Midbrain (tissue), 1 donor: ENCODE results near the gene LINC00237.

Experiments used
- DNase-seq: peaks from one replicate; lab custom pipeline; 2025; lab: John Stamatoyannopoulos, UW

Gene LINC00237

DNA sequence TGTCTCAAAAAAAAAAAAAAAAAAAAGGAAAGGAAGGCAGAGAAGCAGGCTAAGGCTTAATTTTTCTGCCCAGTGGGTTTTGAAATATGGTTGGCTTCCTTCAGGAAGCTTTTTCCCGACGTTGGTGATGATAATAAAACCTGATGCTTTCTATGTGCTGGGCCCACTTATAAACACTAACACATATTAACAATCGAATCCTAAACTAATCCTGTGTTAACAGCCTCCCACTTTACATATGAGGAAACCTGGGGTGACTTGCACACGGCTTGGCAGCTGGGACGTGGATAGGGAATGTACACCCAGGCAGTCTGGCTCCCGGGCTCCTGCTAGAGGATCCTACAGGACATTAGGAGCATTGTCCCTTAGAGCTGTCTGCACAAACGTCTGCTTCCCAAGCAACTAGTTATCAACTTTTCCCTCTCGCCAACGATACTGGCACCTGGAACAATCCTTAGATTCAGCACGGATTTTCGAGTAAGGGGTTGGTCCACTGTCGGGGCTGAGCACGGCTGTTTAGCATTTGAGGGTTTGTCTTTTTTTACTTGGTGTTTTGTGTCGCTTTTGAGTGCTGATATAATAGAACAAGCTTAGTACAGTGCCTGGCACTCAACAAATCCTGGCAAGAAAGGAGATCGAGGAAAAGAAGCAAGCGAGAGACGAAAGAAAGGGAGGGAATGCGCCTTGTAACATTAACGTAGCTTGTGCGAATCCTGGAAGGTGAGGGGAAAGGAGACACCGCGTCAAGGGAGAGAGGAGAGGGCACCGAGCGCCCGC, 19.1 kb upstream of the LINC00237 start:
- peak; percentile 78 for DNase-seq

DNA sequence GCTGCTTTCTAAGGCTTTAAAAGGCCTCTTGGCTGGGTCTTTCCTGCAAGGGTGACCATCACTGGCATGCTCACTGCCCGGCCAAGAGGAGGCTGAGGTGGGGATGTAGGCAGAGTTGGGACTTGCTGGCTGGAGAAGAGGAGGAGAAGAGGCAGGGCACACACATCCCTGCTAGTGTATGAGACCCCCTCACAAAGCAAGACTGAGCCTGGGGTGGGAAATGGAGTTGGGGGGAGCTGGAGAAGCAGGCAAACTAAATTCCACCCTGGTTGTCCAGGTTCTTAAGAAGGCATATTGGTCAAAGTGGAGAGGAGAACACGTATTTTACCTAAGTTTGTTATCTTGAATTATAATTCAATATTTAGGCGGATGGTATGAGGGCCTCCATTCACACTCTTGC, 18.0 kb upstream of the LINC00237 start:
- no peak for DNase-seq

DNA sequence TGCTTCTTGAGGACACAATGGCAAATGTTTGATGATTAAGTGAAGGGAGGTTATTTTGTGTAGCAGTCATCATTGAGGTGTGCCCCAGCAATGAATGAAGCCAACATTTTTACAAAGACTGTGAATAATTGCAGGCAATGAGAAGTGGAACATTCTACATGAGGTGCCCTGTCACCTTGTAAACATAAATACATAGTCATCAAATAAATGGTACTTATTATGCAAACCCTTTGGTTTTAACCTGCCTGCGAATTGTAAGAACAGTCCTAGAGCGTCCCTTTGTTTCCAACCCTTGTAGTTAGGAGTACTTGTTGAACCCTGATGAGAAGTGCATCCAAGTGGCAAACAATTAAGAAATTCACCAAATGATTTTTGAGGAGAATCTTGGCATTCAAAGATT, 12.6 kb upstream of the LINC00237 start:
- DNase-seq, result no peak

DNA sequence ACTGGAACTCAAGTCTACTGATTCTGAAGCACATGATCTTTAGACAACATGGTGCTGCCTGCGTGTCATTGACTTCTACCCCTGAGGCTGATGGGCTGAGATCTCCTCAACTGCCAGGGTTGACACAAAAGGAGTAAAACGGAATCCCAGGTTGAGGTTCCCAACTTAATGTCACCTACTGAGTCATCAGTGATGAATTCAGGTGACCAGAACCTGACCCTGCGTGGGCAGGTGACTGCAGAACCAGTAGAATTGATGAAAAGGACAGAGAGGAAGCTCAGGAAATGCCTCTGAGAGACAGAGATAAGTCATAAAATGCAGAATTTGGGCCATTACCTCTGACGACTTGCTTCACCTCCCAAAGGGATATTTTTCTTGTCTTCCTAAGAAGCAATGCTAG, 12.0 kb upstream of the LINC00237 start:
- DNase-seq, result no peak

DNA sequence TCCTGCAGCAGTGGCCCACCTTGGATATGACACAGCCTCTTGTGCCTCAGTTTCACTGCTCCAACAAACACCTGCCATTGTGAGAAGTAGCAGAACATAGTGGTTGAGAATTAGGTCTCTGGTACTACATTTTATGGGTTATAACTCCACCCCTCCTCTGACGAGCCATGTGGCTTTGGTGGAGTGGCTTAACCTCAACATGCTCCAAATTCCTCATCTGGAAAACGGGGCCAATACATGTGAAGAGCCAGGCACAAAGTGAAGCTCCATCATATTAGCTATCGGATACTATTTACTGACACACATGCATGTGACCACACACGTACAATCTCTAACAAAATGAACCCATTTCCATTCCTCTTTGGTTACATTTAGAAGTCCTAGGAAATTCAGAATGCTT, 11.4 kb upstream of the LINC00237 start:
- DNase-seq, result no peak

DNA sequence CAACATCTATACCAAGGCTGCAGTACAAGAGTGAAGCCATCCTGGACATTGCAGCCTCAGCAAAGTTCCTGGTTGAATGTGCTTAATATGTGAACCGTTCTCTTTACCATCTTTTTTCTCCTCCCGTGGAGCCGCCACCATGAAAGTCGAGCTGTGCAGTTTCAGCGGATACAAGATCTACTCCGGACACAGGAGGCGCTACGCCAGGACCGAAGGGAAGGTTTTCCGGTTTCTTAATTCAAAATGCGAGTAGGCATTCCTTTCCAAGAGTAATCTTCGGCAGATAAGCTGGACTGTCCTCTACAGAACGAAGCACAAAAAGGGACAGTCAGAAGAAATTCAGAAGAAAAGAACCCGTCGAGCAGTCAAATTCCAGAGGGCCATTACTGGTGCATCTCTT, 8.4 kb upstream of the LINC00237 start:
- DNase-seq, result no peak

DNA sequence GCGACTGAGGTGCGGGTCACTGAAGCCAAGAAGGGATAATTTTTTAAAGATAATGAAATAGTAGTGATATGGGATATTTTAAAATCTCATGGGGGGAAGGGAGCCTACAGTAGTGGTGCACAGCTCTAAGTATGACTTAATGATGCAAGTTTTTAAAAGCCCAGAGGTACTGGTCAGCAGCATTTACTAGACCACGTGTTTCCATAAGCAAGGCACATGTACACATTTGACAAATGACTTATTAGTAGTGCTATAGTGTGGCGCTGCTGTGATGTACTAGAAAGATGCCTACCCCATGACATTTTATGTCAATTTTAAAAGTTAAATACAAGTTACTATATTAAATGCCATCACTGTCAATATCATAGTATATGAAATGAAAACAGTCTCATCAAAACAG, 7.5 kb upstream of the LINC00237 start:
- DNase-seq, result no peak

DNA sequence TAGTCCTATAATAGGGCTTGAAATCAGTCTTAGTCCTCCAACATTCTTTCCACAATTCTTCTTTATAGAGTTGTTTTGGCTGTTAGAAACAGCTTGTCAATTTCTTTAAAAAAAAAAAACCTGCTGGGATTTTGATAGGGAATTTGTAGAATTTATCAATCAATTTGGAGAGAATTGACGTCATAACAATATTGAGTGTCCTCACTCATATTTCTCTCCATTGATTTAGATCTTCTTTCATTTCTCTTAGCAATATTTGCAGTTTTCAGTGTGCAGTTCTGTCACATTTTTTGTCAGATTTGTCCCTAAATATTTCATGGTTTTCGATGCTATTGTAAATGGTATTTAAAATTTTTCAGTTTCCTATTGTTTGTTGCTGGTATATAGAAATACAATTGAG, 5.3 kb upstream of the LINC00237 start:
- DNase-seq, result no peak

DNA sequence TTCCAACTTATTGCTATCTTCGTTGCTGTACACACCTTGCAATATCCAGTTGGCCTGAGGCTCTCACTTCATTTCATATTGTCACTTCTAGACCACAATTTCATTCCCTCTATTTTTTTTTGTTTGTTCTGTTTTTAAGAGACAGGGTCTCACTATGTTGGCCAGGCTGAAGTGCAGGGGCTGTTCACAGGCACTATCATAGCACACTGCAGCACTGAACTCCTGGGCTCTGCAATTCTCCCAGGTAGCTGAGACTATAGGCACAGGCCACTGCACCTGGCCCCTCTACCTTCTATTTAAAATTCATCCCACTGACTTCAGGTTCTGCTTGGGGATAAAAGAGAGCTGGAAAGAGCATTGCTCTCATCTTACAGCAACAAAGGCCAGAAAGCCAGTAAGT, 4.7 kb upstream of the LINC00237 start:
- DNase-seq, result no peak

DNA sequence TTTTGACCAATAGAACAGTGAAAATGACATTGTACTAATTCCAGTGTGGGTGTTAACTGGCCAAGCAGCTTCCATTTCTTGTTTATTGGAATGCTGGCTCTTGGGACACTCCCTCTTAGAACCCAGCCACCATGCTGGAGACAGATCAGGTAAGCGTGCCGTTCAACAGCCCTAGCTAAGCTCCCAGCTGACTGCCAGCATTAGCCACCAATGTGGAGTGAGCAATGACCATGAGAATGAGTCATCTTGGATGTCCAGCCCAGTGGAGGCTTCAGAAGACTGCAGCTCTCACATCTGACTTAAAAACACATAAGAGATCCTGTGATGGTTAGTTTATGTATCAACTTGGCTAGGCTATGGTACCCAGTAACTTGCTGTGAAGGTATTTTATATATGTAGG, 3.0 kb upstream of the LINC00237 start:
- no peak for DNase-seq

DNA sequence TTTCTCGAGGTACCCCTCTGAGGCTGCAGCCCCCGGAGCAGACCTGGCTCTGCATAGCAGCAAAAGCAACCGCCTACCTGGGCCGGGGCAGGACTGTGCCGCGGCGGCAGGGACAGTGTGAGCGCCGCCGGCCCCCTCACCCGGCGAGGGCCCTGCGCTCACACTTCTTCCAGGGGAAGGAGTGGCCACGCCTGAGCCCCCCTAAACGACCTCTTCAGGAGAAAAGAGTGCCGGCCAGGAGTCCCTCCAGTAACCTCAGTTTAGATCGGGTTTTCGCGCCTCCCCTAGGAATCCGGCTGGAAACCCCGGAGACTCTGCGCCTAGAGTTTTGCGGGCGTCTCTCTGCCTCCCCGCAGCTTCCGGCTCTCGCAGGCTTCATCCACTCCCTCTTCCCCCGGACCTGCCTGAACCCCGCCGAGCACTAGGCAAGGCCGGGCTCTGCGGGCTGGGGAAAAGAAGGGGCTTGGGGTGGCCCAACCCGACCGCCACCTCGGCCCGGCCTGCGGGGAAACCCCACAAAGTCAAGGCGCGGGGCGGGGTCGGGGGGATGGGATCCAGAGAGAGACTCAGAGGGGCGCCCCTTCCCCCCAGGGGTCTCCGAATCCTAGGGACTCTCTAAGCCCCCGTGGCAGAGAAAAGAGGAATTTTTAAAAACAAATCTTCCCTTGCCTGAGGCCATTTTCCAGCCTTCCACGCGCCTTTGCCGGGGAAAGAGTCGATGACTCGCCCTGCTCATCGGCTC, 558 bp downstream of the LINC00237 start:
- DNase-seq, result no peak

DNA sequence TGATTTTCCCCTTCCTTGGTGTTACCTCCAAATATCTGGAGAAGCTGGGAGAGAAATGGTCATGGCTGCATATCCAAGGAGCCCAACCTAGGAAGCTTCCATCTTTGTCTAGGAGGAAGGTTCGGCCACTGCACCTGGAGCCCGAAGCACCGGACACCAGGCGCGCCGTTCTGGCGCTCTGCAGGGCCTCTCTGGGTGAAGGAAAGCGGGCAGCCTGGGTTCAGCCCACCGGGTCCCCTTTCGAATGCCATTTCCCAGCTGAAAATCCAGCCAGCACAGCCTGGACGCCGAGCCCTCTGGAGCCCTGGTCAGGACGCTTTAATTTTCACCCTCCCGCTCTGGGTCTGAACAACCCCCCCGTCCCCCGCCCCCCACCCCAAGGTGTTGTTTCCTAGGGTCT, 1.2 kb downstream of the LINC00237 start:
- DNase-seq, result no peak

DNA sequence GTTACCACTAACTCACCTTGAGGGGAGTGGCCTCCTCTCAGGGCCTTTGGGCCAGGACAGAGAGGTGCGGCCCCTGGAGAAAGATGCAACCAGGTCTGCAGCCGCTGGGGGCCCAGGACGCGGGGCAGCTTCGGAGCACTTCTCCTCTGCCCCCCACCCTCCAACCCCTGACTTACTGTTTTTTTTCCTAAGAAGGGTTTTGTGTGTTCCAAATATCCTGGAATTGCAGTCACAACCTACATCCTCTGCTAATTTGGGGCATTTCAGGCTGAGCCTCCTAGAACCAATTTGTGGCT, 1.7 kb downstream of the LINC00237 start:
- DNase-seq, result no peak

DNA sequence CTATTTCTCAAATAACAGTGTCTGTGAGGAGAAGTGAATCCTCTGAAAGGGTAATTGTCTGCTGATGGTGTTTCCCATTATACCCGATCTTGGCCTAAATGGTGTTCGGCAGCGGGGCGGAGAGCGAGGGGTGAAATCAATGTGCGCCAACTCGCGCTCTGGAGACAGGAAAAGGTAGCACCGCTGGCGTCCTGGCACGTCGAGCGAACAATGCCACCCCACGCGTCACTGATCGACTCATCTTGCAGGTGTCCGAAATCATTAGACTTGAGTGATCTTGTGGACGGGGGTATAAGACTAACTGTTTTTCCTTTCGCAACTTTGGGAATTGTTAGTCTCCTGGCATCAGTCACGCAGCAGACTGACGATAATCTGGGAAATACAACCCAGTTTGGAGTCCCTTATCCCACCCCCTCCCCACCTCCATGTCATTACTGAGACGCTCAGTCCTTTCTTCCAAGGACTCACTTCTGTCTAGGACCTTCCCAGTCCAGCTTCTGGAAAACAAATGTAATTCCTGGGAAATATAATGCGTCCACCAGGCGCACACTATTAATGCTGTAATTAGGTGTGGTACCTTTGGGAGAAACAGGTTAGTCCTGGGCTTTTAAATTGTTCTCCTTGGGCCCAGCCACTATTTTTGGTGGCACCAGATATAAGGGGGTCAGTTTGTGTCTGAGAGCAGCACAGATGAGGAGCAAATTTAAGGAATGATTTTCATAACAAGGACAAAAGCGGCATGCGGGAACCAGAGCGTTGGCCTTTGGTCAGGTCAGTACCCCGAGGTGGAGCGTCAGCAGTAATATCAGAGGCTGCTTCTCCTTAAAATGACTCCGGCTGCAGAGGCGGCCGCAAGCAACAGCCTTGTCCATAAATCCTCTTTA, 2.3 kb downstream of the LINC00237 start:
- DNase-seq, result no peak

DNA sequence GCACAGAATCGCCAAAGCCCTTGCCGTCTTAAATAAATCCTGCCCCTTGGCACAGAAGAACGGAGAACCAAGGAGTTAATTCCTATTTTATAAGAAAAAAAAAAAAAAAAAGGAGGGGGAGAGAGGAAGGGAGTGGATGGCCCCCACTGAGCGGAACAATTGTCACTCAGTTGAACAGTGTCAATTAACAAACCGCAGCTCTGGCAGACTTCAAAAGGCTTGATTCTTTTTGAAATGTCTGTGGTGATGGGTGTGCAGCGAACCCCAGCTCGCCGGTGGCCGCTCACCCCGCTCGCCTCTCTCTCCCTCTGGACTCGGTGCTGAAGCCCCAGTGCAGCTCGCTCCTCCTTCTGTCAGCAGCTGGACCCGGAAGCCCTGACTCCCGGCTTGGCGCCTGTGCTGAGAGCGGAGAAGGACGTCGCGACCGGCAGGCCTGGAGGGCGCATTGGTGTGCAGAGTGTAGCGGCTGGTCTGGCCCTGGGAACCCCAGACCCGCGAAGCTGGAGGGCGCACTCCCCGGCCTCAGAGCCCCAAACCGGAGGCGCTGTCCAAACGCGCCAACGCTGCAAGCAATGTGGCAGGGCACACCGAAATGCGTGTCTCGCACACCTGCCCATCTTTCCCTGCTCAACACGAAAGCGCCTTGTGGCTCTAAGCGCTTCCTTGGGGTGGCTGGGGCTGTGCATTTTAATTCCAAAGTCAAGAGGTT, 3.4 kb downstream of the LINC00237 start:
- DNase-seq, result peak; percentile 52

DNA sequence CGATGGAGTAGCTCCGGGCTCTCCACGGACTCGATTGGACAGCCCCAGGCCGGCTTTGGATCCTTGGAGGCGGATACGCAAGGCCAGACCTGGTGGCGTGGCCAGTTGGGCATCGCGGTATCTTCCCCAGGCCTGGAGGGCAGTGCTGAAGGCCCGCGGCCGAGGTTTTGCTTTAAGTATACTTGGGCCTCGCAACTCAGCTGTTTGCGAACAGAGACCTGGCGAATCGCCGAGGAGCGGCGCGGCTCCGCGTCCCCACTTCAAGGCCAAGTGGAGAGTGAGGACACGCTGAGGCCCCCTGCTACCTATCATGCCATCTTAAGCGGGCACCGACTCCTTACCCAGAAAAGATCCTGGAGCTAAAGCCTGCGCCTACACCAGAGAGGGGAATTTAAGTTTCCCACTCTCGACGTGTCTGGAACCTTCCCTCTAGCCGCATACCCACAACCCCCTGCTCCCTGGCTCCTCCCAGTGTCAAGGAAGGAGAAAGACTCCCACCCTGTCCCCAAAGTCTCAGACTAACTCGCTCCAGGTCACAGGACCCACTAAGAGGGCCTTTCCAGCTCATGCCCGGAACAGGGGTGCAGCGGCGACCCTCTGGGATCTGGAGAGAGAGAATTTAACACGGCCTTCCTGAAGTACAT, 4.1 kb downstream of the LINC00237 start:
- peak; percentile 52 for DNase-seq

DNA sequence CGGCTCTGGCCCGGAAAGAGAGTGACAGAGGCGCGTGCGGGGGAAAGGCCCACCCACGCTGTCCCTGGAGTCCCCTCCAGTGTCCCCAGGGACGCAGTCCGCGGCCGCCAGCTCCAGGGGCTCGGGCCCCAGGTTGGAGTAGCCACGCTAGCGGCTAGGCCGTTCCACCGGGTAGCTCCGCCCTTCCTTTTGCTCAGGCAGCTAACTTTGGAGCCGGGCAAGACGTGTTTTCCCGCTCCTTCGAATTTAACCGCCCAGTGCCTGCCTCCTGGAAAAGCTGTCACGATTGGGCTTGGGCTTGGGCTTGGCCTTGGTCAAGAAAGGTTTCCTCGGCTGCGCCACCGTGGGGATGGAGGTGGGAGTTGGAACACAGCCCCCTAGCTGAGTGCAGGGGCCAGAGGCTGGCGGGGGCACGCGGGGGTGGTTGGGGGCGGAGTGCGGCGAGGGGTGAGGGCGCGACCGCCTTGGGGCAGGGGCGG, 4.7 kb downstream of the LINC00237 start:
- DNase-seq, result no peak

DNA sequence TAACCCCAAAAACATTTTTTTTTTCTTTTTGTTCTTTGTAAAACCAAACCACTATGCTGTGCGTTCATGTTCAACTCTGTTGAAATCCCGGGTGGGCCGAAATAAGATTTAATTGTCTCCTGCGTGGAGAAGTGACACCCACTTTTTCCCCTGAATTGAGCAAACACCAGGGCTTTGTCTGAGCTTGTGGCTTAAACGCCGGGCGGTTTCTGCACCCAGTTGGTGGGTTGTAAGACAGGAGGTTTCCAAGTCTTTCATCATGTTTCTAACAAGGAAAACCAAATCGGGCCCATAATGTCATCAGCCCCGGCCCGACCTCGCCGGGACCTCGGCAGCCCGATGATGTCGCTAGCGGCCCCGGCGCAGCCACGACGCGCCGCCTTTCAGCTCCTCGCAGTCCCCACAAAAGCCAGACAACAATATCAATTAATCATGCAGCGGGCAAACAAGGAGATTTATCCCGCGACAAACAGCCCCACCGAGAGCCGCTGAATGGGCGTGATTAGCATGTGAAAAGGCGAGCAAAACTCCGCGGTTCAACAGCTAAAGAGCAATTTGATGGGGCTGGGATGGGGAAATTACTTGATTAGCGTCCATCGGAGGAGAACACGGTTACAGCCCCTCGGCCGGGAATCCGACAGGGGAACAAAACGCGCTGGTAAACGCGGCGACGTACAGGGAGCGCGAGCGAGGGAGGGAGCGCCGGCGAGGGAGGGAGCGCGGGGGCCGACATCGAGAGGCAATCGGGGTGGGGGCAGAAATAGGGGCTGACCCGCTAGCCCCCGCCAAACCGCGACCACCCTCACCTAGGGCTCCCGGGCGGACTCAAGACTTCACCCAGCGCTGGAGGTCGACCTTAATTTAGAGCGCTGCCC, 5.3 kb downstream of the LINC00237 start:
- peak; percentile 35 for DNase-seq

DNA sequence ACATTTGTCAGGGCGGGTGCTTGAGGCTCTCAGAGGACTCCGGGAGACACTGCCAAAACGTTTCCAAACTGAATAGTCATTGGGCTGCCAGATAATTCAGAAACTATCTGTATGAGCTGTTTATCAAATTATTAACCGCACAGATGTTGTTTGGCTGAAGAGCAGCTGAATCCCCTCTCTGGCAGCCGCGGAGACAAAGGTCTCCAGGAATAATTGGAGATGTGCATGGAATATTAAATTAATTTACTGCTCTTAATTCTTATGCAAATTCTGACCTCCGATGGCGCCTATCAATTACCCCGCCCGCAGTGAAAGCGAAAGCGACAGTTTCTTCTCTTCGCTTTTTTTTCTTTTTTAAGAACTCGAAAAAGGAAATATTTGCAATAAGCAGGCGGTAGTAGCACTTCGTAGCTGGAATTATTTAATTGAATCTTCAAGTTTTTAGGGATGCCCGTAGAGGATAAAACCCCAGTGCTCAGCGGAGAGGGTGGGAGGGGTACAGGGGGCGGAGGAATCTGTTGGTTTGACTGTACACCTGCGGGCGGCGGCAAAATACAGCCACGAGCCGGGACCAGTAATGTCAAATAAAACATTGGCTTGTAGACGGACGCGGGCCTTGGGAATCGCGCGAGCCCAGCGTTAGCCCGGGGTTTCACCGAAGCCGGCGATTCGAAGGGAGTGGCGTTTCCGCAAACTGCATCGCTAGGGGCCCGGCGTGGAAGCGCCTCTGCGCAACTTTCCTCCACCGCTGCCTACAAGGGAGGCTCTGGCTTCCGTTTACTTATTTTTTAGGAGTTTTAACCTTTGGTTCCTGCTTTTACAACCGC, 6.2 kb downstream of the LINC00237 start:
- DNase-seq, result no peak
